ENCODE measurements around the gene SEC24D.

- TF ChIP-seq CTCF (conservative IDR thresholded peaks at IDR 0.05; ENCODE audit: low read depth, low read length) (no peak), EZH2 (IDR thresholded peaks at IDR 0.05; ENCODE audit: borderline replicate concordance, low read depth, low read length, poor library complexity, severe bottlenecking) (no peak)
Measured at GRCh38 chr4:118776157-118776954, 59.6 kb downstream of the SEC24D start.

Measured in A673 (cell line).